Measurements from ENCODE around the gene IGFBP7.

- TF ChIP-seq, protein P1, sequence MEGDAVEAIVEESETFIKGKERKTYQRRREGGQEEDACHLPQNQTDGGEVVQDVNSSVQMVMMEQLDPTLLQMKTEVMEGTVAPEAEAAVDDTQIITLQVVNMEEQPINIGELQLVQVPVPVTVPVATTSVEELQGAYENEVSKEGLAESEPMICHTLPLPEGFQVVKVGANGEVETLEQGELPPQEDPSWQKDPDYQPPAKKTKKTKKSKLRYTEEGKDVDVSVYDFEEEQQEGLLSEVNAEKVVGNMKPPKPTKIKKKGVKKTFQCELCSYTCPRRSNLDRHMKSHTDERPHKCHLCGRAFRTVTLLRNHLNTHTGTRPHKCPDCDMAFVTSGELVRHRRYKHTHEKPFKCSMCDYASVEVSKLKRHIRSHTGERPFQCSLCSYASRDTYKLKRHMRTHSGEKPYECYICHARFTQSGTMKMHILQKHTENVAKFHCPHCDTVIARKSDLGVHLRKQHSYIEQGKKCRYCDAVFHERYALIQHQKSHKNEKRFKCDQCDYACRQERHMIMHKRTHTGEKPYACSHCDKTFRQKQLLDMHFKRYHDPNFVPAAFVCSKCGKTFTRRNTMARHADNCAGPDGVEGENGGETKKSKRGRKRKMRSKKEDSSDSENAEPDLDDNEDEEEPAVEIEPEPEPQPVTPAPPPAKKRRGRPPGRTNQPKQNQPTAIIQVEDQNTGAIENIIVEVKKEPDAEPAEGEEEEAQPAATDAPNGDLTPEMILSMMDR (IDR thresholded peaks at IDR 0.05; ENCODE audit: low read depth, low read length), result no peak
- TF ChIP-seq, protein P2, sequence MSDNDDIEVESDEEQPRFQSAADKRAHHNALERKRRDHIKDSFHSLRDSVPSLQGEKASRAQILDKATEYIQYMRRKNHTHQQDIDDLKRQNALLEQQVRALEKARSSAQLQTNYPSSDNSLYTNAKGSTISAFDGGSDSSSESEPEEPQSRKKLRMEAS (IDR thresholded peaks at IDR 0.05; ENCODE audit: low read depth, low read length), result no peak
Observed at GRCh38 chr4:57124145-57124544, 14.0 kb upstream of the IGFBP7 start.
